G401.6 (cell line): ENCODE results near the gene BFSP2.

Experiments
- FAIRE-seq: peaks from 2 replicates; lab custom pipeline; 2012; peaks lifted over from hg19 to GRCh38; lab: Jason Lieb, UNC

The BFSP2 gene, protein sequence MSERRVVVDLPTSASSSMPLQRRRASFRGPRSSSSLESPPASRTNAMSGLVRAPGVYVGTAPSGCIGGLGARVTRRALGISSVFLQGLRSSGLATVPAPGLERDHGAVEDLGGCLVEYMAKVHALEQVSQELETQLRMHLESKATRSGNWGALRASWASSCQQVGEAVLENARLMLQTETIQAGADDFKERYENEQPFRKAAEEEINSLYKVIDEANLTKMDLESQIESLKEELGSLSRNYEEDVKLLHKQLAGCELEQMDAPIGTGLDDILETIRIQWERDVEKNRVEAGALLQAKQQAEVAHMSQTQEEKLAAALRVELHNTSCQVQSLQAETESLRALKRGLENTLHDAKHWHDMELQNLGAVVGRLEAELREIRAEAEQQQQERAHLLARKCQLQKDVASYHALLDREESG

DNA sequence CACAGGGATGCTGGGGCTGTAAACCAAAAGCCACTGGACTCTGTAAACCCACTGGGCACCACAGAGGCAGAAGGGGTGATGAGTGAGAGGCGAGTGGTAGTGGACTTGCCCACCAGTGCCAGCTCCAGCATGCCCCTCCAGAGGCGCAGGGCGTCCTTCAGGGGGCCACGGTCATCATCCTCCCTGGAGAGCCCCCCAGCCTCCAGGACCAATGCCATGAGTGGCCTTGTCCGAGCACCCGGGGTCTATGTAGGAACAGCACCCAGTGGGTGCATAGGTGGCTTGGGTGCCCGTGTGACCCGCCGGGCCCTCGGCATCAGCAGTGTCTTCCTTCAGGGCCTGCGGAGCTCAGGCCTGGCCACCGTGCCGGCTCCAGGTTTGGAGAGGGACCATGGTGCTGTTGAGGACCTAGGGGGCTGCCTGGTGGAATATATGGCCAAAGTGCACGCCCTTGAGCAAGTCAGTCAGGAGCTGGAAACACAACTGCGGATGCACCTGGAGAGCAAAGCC lies at the start of gene BFSP2:
BFSP2 (plus strand) TSS at position 51 of the 510 bp plus-strand sequence; CDS start at position 79, 28 bp downstream.
- no peak for FAIRE-seq

DNA sequence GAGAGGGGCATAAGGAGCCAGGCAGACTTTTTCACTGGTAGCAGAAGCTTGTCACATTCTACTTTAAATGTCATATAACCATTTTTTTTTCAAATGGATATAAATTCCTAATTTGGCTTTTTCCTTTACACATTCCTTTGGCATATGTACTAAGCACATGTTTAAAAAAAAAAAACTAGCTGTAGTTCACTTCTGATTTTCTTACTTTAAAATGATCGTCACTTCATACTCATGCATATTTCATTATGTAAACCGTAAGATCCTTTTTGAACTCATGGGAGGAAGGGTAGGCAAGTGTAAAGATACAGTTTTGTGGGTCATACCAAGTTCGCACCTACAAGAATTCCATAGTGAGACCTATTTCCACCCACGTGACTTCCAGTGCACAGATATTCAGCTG lies 45.1 kb upstream of the BFSP2 start:
- FAIRE-seq, result no peak

DNA sequence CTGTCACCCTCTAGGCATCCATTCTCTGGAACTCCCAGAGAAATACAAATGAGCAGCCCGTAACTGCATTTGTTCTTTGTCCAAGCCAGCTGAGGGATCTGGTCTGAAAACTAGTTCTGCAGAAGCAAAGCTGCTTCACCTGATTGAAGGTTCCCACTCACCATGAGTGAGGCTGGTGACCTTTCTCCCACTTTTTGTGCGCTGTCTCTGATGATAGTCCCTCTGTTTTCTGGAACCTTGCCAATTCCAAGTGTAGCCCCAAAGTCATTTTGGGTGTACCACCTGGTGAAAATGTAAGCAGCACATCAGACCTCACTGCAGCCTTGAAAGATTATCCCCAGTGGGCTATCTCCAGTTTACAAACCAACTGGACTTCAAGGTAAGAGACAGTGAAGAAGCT lies 39.4 kb upstream of the BFSP2 start:
- no peak for FAIRE-seq

DNA sequence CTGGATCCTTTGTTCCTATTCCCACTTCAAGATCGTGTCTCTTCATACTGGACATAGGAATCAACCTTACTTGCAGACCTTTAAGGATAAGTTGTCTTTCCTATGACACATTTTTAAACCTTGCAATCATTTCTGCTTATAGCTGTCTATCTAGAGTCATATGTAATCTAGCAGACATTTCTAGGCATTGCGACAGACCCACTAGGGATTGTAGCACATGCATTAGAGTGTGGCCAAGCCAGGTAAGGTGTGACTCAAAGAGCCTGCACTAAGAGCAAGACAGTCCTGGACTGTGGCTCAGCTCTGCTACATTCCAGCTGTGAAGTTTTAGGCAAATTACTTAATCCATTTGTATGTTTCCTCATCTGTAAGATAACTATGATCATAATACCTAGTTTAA lies 38.8 kb upstream of the BFSP2 start:
- FAIRE-seq, result no peak

DNA sequence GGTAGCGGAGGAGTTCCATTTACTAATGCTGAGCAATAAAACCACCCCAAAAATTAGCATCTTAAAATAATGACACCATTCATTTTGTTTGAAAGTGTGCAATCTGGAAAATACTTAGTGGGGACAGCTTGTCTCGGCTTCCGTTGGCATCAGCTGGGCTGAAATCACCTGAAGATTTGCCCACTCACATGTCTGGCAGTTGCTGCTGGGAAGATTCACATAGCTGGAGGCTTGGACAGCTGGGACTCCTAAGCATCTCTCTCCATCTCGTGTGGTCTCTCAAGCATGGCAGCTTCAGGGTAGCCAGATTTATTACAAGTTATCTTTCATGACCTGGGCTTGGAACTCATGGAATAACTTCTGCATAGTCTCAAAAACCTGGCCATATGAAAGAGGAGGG lies 38.4 kb upstream of the BFSP2 start:
- no peak for FAIRE-seq

DNA sequence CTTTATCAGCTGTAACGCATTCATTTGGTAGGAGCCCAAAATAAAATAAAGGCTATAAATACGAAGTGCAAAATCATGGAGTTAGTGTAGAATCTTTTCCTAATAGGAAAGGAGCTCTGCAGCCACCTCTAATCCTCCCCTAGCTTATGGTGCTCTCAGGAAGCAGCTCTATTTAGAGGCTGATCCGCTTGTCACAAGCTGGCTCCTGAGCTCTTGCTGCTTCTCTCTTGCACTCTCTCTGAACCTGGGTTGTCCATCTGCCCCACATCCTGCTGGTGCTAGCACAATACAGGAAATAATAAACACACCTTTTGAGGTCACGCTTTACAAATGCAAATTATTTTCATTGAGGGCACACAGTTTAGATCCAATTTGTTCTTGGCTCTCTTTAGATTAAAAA lies 37.3 kb upstream of the BFSP2 start:
- FAIRE-seq, result no peak

DNA sequence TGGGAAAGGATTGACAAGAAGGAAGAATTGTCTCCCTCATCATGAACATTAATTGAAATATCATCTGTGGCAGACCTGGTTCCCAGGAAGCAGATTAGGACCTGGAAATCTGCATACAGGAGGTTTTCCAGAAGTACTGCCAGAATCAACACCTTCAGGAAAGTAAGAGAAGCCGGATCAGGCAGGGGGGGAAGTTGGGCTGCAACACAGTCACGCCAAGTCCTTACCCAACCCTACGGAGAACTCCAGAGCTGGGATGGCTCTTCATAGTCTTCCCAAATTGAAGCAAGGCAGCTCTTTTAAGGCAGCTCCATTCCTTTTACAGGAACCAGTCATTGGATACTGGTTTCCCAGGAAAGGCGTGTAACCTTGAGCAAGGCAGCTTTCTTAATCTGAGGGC lies 35.2 kb upstream of the BFSP2 start:
- FAIRE-seq, result no peak

DNA sequence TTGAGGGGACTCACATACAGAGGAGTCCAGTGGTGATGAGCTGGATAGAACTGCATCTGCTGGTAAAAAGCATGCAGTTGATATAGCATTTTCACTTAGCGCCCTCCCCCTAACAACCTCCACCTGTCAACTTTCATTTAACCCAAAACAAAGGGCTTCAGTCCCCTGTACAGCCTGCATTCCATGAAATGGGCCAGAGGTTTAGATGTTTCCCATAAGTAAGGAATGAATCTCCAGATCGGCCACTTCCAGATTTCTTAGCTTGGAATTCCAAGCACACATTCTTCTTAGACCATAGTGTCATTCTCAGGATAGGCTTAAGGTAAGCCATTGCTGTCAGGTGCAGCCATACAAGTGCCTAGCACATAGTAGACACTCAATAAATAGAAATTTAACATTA lies 32.9 kb upstream of the BFSP2 start:
- no peak for FAIRE-seq

DNA sequence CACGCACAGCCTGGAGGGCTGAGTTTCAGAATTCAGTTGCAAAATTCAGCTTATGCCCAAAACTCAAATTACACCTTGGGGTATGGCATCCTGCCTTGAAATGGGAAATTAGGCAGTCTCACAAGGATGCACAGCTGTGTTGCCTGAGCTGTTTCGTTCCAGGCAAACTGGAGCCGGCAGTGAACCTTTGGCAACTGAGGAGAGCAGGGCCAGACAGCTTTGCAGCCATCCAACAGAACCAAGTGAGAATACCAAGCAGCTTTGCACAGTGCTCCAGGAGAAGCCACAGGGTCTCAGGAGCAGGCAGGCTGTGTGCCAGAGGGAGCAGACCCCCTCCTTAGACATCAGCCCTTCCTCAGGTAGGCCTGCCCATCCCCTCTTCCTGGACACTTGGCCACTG lies 32.5 kb upstream of the BFSP2 start:
- no peak for FAIRE-seq

DNA sequence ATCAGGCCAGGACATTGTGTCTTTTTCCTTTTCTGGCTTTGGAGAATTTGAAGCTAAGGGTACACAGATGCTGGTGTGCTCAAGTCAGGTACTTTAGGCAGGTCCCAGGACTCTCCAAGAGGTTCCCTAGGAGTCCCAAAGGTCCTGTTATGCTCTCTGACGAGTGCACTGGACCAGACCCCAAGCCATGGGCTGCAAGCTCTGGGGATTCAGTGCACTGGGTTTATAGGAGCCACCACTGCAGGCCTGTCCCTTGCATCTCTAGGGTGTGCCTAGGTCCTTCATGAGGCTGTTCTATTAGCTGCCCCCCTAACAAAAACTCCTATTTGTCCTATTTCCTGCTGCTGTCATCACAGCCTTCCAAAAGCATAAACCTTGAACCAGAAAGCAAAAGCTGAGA lies 31.9 kb upstream of the BFSP2 start:
- no peak for FAIRE-seq

DNA sequence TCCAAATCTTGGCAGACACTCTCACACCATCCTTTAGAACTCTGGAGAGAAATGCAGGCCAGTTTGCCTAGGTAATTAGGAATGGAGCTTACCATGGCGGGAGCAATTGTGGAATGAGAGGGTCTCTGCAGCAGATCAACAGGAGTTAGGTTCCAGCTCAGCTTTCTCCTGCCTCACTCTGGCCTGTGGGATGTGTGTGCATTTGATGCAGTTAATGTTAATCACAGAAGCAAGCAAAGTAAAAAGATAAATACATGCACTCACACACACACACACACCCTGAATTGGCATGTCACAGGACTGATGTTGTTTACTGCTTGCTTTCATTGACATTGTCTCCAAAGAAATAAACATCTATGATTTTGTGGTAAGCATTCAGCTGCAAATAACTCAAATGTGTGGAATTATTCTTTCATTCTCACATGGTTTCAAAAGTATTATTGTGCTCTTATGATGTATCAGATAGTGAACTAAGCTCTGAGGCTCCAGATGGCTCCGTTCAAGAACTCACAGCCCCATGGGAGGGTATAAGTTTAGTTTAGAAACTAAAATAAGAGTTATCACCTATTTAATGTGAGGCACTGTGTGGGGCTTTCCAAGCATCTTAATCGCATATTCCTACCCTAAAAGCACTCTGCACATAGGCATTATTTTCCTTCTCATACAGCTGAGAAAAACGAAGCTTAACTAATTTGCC lies 31.3 kb upstream of the BFSP2 start:
- FAIRE-seq, result no peak

DNA sequence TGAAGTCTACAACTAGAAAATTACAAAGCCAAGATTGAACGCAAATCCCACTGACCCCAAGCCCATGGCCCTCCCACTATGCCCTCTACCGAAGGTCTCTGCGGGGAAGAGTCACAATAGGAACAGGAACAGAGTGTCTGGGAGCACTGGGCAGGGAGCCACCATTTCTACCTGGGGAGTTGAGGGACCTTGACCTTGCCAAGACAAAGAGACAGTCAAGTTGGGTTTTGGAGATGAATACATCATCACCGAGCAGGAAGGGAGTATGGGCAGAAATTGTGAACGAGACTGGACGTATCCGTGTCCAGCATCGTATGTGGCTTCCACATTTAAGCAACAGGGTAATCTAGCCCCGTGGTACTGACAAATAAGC lies 30.8 kb upstream of the BFSP2 start:
- no peak for FAIRE-seq

DNA sequence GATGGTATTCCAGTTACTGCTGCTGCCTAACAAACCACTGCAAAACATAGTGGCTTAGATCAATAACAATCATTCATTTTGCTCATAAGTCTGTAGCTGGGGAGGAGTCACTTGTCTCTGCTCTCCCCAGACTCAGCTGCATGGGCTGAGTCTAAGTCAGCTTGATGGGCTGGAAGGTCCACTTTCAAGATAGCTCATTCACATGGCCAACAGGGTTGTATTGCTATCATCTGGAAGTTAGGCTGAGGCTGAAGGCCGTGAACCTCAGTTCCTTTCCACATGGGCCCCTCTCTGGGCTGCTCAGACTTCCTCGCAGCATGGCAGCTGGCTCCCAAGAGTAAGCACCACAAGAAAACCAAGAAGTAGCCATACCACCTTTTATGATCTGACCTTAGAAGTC lies 28.7 kb upstream of the BFSP2 start:
- FAIRE-seq, result no peak

DNA sequence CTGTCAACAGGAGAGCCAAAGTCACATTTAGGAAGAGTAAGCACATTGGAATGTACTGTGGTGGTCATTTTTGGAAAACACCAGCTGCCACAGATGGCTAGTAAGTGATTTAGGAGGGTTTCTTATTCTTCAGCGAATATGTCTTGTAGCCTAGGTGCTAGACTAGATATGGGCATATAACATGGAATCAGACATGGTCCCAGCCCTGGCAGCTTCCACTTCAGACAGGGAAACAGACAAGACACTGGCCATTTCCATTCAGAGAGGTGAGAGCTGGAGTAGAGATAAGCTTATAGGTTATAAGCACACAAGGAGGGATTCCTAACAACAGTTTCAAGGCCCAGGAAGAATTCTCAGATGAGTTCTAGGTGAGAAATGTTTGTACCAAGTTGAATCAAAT lies 28.2 kb upstream of the BFSP2 start:
- FAIRE-seq, result no peak

DNA sequence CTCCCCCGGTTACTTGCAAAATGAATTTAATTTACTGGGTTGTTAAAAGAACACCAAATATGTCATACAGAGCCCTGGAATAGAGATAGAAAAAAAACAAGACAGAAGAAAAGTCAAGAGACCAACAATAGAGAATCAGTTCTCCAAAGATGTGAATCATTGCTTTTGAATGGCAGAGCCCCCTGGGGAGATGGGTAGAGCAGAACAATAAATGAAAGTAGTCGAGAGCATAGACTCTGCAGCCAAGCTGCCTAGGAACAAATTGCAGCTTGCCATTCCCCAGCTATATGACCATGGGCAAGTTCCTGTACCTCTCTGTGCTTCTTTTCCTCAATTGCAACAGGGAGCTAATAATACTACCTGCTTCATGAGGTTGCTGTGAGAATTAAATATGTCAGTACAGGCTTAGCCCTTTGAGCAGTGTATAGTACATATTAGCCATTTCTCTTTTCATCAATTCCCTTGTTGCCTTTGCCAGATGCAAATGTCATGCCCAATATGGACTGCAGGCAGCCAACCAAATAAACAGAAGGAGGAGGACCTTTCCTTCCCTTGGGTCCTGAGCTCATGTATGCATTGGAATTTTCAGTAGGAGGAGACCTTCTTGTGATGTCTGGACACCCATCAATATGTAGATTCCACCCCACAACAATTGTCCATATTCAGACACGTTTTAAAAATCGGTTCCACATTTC lies 25.0 kb upstream of the BFSP2 start:
- FAIRE-seq, result no peak

DNA sequence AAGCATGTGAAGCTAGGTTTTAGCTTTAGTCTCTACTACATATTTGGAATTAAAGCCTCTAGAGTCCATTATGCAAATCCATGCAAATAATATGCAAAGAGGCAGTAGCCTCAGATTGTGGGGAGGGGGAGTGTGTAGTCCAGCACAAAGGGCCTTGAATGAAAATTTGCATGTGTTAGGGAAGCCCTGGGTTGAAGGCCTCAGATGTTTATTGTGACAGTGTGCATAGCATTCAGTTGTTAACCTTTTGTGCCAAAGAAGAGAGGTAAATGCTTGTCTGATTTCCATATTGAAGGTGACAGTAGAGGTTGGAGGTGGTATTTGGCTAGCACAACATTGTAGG lies 24.5 kb upstream of the BFSP2 start:
- no peak for FAIRE-seq

DNA sequence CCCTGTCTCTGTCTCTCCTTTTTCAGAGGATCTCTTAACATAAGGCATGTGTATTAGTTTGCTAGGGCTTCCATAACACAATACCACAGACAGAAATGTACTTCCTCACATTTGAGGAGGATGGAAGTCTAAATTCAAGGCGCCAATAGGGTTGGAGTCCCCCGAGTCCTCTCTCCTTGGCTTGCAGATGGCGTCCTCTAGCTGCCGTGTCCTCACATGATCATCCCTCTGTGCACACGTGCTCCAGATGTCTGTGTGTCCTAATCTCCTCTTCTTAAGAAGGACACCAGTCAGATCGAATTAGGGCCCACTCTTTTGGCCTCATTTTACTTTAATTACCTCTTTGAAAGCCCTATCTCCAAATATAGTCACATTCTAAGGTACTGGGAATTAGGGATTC lies 23.0 kb upstream of the BFSP2 start:
- no peak for FAIRE-seq

DNA sequence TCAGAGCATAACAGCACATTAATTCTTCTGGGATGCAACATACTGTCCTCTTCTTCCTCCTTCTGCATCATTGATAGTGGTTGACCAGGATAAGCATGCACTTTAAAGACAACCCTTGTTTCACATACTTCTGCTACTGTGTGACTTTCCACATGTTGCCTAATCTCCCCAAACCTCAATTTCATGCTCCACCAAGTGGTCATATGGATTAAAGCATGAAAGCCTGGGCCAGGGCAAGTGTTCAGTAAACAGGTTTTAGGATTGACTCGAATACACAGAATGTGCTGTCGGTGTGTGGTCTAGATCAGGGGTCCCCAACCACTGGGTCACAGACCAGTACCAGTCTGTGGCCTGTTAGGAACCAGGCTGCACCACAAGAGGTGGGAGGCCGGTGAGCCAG lies 22.5 kb upstream of the BFSP2 start:
- FAIRE-seq, result no peak

DNA sequence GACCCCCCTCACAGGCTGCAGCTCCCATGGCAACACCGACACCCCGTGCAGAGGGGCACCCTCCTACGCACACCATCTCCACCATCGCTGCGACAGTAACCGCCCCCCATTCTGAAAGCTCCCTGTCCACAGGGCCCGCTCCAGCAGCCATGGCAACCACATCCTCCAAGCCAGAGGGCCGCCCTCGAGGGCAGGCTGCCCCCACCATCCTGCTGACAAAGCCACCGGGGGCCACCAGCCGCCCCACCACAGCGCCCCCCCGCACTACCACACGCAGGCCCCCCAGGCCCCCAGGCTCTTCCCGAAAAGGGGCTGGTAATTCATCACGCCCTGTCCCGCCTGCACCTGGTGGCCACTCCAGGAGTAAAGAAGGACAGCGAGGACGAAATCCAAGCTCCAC lies 19.9 kb upstream of the BFSP2 start:
- FAIRE-seq, result no peak

DNA sequence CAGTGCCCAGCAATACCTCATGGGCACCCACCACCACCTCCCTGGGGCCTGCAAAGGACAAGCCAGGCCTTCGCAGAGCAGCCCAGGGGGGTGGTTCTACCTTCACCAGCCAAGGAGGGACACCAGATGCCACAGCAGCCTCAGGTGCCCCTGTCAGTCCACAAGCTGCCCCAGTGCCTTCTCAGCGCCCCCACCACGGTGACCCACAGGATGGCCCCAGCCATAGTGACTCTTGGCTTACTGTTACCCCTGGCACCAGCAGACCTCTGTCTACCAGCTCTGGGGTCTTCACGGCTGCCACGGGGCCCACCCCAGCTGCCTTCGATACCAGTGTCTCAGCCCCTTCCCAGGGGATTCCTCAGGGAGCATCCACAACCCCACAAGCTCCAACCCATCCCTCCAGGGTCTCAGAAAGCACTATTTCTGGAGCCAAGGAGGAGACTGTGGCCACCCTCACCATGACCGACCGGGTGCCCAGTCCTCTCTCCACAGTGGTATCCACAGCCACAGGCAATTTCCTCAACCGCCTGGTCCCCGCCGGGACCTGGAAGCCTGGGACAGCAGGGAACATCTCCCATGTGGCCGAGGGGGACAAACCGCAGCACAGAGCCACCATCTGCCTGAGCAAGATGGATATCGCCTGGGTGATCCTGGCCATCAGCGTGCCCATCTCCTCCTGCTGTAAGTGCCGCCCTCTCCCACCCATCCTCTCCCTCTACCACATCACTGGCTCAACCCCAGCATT lies 19.2 kb upstream of the BFSP2 start:
- no peak for FAIRE-seq

DNA sequence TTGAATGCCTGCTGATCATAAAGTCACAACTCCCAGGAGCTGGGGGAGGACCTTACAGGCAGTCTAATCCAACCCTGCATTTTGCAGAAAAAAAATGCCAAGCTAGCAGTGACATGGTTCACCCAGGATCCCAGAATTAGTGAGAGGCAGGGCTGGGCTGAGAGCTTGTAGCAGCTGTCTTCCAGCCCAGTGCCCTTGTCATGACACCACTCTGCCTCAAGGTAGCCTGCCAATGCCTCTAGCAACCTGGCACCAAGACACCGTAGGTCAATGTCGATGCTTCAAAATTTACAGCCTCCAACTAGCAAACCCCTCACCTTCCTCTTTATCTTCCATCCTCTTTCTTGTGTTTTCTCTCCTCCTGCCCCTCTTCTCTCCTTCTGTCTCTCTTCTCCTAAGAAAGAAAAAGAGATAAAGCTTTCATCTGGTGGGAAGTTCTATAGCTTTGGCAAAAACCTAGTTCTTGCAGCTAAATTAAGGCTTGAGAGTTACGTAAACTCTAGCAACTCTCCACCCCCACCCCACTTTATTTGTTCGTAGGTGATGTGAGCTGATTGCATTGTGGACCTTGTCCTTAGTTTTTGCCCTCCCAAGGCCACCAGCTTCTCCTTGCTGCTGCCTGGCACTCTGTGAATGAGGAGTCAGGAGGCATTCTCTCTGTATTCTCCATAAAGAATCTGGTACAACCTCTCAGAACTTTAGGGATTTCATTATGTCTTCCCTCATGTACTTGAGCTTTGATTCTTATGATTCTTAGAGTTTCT lies 18.3 kb upstream of the BFSP2 start:
- FAIRE-seq, result no peak

DNA sequence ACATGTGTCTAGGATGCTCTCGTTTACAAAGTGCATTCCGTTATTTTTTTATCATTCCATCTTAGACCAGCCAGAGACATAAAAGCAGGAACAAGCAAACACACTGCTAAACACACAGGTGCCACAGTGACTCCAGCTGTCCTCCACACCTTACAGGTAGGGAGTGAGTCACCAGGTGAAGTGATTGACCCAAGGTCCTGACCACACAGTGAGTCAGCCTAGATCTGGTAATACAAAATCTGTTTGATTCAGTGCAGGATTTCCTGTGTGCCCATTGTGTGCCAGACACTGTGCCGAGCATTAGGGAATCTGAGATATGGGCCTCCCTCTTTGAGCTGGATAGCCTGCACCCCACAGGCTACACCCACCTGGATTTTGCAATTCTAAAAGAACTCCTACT lies 16.7 kb upstream of the BFSP2 start:
- no peak for FAIRE-seq
